GM19023 (cell line): Measurements from ENCODE around the gene CUX1.
"Not testable (repeated sequence)": the region's sequence is repeated elsewhere in the genome, so short reads cannot be mapped to it uniquely, and the experiment has no call there.

Source experiments
- ATAC-seq: cut with Tn5 transposase; IDR thresholded peaks from one replicate; pipeline ENCODE4 v1.9.1; 2021; ENCODE audit warnings: mild to moderate bottlenecking, moderate library complexity; ENCODE audit not compliant: unreplicated experiment

The CUX1 gene

GRCh38 chr7:101824440-101824839, 7.0 kb downstream of the CUX1 start:
- no peak for ATAC-seq

GRCh38 chr7:101826081-101826835, 8.8 kb downstream of the CUX1 start:
- ATAC-seq: no peak

GRCh38 chr7:101828301-101829020, 11.0 kb downstream of the CUX1 start:
- ATAC-seq: no peak

- no peak for ATAC-seq
These were observed 11.9 kb downstream of the CUX1 start for GRCh38 chr7:101829374-101829773.

- ATAC-seq: no peak
These were observed 12.4 kb downstream of the CUX1 start for GRCh38 chr7:101829821-101830220.

GRCh38 chr7:101831396-101831795, 14.0 kb downstream of the CUX1 start:
- not testable (repeated sequence) for ATAC-seq

GRCh38 chr7:101832205-101832631, 14.8 kb downstream of the CUX1 start:
- no peak for ATAC-seq

- ATAC-seq: no peak
These were observed 15.4 kb downstream of the CUX1 start for GRCh38 chr7:101832685-101833375.

- no peak for ATAC-seq
These were observed 16.4 kb downstream of the CUX1 start for GRCh38 chr7:101833799-101834198.

- ATAC-seq: no peak
These were observed 17.7 kb downstream of the CUX1 start for GRCh38 chr7:101835136-101835535.

GRCh38 chr7:101837433-101837832, 20.0 kb downstream of the CUX1 start:
- ATAC-seq: not testable (repeated sequence)

GRCh38 chr7:101838837-101839483, 21.5 kb downstream of the CUX1 start:
- ATAC-seq: no peak

GRCh38 chr7:101841328-101841727, 23.9 kb downstream of the CUX1 start:
- ATAC-seq: no peak

GRCh38 chr7:101843293-101844271, 26.2 kb downstream of the CUX1 start:
- no peak for ATAC-seq

- no peak for ATAC-seq
These were observed 28.5 kb downstream of the CUX1 start for GRCh38 chr7:101845974-101846373.

GRCh38 chr7:101846800-101847538, 29.5 kb downstream of the CUX1 start:
- ATAC-seq: no peak

GRCh38 chr7:101848208-101848951, 31.0 kb downstream of the CUX1 start:
- no peak for ATAC-seq

GRCh38 chr7:101849314-101849713, 31.9 kb downstream of the CUX1 start:
- ATAC-seq: not testable (repeated sequence)

GRCh38 chr7:101852364-101852763, 34.9 kb downstream of the CUX1 start:
- ATAC-seq: not testable (repeated sequence)
